Nephron progenitor cell (in vitro differentiated cells): Measurements from ENCODE around the gene ACER3.

ENCODE experiments used
- DNase-seq: peaks from one replicate; pipeline ENCODE4 v3.0.0; 2021
- H3K27ac Mint-ChIP-seq: 2 replicates; pipeline ENCODE4 v1.8.0; 2021; ENCODE audit warnings: mild to moderate bottlenecking, moderate library complexity, mixed read lengths
- H3K27me3 Mint-ChIP-seq: 2 replicates; pipeline ENCODE4 v1.8.0; 2021; ENCODE audit warnings: mild to moderate bottlenecking, low read depth, mixed read lengths; ENCODE audit not compliant: poor library complexity
- H3K36me3 Mint-ChIP-seq: 2 replicates; pipeline ENCODE4 v1.8.0; 2021; ENCODE audit warnings: low read depth, mixed read lengths
- H3K4me1 Mint-ChIP-seq: 2 replicates; pipeline ENCODE4 v1.8.0; 2021; ENCODE audit warnings: mixed read lengths
- H3K4me3 Mint-ChIP-seq: 2 replicates; pipeline ENCODE4 v1.8.0; 2021; ENCODE audit warnings: mild to moderate bottlenecking, moderate library complexity, mixed read lengths
- H3K9me3 Mint-ChIP-seq: 2 replicates; pipeline ENCODE4 v1.8.0; 2021; ENCODE audit warnings: mild to moderate bottlenecking, moderate library complexity, mixed read lengths
- TF ChIP-seq, protein P1 (sequence below): fragments of 200-600 bp; sonication (generic); IDR thresholded peaks from 2 replicates; pipeline ENCODE4 v1.5.0; 2021; ENCODE audit warnings: antibody characterized with exemption

Gene ACER3

DNA sequence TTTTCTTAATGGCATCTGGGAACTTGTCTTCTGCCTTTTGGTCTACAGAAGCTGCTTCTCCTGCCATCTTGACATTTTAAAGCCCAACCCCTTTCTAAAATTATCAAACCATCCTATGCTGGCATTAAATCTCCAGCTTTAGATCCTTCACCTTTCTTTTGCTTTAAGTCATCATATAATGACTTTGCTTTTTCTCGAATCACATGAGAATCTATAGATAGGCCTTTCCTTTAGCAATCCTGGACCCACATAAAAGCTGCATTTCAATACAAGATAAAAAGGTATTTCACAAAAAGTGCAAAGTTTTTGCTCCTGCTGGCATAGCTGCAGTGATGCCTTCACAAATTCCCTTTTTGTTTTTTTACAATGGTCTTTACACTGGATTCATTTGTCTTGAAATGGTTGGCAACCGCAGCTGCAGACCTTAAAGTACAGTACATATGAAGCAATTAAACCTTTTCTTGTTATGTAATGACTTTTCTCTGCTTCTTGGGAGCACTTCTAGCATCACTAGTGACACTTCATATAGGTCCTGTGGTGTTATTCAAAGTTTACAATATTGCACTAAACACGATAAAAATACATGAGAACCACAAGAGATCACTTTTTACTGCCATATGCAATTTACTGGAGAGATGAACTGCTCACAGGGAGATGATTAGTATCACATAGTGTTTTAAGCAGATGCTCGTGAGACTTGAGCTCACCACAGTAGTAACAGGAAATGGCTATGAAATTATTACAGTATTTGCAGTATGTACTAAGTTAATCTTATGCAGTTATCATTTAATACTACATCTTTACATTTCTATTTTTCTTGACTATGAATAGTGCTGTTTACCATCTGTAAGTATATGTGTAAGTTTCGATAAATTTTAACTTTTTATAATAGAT lies 41.6 kb downstream of the ACER3 start:
- H3K9me3 Mint-ChIP-seq, result peaks cover 11% of the 10 kb centered on the region
- H3K4me3 Mint-ChIP-seq, result no peak overlapping the region
- H3K36me3 Mint-ChIP-seq, result peaks cover 10% of the 10 kb centered on the region
- no peaks in the 10 kb centered on the region for H3K4me1 Mint-ChIP-seq
- H3K27ac Mint-ChIP-seq, result no peak overlapping the region
- peaks cover 3% of the 10 kb centered on the region for H3K27me3 Mint-ChIP-seq
- TF ChIP-seq, protein P1, sequence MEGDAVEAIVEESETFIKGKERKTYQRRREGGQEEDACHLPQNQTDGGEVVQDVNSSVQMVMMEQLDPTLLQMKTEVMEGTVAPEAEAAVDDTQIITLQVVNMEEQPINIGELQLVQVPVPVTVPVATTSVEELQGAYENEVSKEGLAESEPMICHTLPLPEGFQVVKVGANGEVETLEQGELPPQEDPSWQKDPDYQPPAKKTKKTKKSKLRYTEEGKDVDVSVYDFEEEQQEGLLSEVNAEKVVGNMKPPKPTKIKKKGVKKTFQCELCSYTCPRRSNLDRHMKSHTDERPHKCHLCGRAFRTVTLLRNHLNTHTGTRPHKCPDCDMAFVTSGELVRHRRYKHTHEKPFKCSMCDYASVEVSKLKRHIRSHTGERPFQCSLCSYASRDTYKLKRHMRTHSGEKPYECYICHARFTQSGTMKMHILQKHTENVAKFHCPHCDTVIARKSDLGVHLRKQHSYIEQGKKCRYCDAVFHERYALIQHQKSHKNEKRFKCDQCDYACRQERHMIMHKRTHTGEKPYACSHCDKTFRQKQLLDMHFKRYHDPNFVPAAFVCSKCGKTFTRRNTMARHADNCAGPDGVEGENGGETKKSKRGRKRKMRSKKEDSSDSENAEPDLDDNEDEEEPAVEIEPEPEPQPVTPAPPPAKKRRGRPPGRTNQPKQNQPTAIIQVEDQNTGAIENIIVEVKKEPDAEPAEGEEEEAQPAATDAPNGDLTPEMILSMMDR, result no peak
- no peak for DNase-seq

DNA sequence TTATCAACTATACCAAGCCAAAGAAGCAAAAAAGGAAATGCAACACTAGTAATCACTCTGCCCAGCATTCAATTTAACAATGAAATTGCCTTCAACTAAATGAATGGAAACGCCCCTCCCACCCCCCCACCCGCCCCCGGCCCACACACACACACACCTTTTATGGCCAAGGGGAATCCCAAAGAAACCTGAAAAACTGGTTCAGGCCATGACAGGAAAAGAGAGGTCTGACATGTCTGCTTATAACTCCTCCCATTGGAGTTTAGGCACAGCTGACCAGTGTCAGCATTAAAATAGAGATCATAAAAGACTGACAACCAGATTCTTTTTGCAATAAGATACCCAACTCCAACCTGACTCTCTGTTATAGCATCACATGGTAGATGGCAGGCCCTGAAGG lies 42.6 kb downstream of the ACER3 start:
- TF ChIP-seq, protein P1, result no peak
- H3K4me1 Mint-ChIP-seq, result no peaks in the 10 kb centered on the region
- H3K36me3 Mint-ChIP-seq, result peaks cover 13% of the 10 kb centered on the region
- DNase-seq, result no peak
- H3K4me3 Mint-ChIP-seq, result no peak overlapping the region
- H3K27me3 Mint-ChIP-seq, result peaks cover 5% of the 10 kb centered on the region
- H3K9me3 Mint-ChIP-seq, result peaks cover 15% of the 10 kb centered on the region
- H3K27ac Mint-ChIP-seq, result no peak overlapping the region

DNA sequence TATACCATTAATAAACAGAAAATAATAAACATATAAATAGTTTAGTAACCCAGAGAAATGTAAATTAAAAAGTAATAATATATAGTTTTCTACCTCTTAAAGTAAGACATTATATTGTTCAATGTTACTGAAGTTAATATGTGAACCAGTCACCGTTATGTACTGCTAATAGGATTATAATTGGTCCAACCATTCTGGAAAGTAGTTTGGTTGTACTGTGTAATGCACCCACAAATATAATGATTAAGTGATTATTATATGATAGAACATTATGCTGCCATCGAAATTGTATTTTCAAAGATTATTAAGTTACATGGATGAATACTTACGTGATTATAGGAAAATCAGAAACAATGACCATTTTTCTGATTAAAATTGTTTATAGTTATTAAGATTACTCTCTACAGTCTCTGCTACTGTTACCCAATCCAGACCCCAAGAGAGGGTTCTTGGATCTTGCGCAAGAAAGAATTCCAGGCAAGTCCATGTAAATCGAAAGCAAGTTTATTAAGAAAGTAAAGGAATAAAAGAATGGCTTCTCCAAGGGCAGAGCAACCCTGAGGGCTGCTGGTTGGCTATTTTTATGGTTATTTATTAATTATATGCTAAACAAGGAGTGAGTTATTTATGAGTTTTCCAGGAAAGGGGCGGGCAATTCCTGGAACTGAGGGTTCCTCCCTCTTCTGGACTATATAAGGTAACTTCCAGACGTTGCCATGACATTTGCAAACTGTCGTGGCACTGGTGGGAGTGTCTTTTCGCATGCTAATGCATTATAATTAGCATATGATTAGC lies 50.1 kb downstream of the ACER3 start:
- H3K4me3 Mint-ChIP-seq, result no peak overlapping the region
- peaks cover 18% of the 10 kb centered on the region for H3K36me3 Mint-ChIP-seq
- H3K9me3 Mint-ChIP-seq, result peaks cover 31% of the 10 kb centered on the region
- no peaks in the 10 kb centered on the region for H3K4me1 Mint-ChIP-seq
- TF ChIP-seq, protein P1, result no peak
- no peak overlapping the region for H3K27ac Mint-ChIP-seq
- H3K27me3 Mint-ChIP-seq, result peaks cover 2% of the 10 kb centered on the region
- DNase-seq, result no peak

DNA sequence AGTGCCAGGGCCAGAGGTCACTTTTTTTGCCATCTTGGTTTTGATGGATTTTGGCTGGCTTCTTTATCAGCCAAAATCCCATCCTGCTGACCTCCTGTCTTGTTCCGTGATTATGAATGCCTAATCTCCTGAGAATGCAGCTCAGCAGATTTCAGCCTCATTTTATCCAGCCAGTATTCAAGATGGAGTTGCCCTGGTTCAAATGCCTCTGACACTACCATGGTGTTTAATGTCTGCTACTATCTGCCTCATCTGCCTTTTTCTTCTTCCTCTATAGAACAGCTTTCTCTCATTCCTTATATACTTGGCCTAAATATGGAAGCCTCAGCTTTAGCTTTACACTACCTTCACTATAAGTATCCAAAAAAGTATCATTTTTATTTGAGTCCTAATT lies 50.7 kb downstream of the ACER3 start:
- Mint-ChIP-seq H3K27ac (no peak overlapping the region), H3K4me3 (no peak overlapping the region), H3K27me3 (peaks cover 2% of the 10 kb centered on the region), H3K36me3 (peaks cover 18% of the 10 kb centered on the region), H3K4me1 (no peaks in the 10 kb centered on the region), H3K9me3 (peaks cover 27% of the 10 kb centered on the region)
- TF ChIP-seq, protein P1, result no peak
- no peak for DNase-seq

DNA sequence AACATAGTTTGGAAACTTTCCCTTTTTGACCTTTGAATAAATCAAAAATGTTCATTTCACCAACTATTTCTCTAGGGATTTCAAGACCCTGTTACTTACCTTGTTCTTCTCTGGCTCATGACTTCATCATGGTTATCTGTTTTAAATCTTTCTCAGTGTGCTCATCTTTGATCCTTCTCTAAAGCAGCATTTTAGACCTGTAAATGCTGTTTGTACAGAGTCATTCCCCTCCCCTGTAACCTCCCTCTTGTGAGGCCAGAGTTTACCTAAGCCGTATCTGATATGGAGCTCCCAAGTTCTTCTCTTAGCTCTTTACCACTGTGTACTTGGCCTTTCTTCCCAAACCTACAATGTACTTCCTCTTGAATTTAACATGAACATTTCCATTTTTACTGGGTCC lies 56.0 kb downstream of the ACER3 start:
- H3K9me3 Mint-ChIP-seq, result no peaks in the 10 kb centered on the region
- no peak overlapping the region for H3K27ac Mint-ChIP-seq
- no peak overlapping the region for H3K4me3 Mint-ChIP-seq
- no peaks in the 10 kb centered on the region for H3K36me3 Mint-ChIP-seq
- no peaks in the 10 kb centered on the region for H3K27me3 Mint-ChIP-seq
- TF ChIP-seq, protein P1, result no peak
- DNase-seq, result no peak
- H3K4me1 Mint-ChIP-seq, result peaks cover 7% of the 10 kb centered on the region
